ENCODE results near the gene VTI1A. TPM values are rescaled to one million over a fixed set of nuclear protein-coding genes. Genes with fewer than 3 reads are reported as not detected.

The VTI1A gene
- total and polyA plus RNA-seq, 2 of the 4 experiments (the other 2 are of a cell fraction), result 9.7 to 24.9 TPM

DNA sequence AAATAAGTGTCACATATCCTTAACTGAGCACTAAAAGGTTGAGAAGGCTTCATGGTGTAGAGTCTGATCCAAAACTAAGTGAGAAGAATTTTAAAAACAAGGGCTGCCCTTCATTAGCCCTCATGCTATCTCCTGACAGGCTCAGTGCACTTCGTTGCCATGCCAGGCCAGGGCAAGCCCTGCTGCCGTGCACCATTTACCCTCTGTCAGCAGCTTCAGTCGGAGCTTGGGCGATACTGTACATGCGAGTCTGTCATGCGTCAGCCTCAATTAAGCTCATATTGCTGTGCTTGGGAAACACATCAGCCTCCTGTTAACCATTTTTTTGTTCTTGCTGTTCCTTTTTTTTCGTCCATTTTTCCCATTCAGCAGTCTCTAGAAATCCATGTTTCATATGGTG lies 166.6 kb downstream of the VTI1A start:
- no peaks in the 10 kb centered on the region for H3K36me3 ChIP-seq (ENCODE audit: control insufficient read depth, insufficient read depth, low read length)
- no peaks in the 10 kb centered on the region for H4K20me1 ChIP-seq (ENCODE audit: insufficient read depth, low read length)
- no TSS peak for BruUV-seq (replicated peaks)
- H3K27ac ChIP-seq (ENCODE audit: insufficient read depth, low read length), result no peak overlapping the region
- H2BK15ac ChIP-seq (ENCODE audit: low read depth, low read length), result no peak overlapping the region
- H3K79me1 ChIP-seq (ENCODE audit: low read depth in 1 of 2, low read length in 2 of 2), result no peaks in the 10 kb centered on the region; a peak in 1 of 4 replicates
- no peak overlapping the region for H2BK120ac ChIP-seq (ENCODE audit: low read depth, low read length)
- H2AFZ ChIP-seq (replicated peaks; ENCODE audit: low read length, poor library complexity), result no peak overlapping the region
- dilution Hi-C loops (cut with HindIII; ENCODE audit: low sequenced_read_pairs, unreplicated experiment), result no loop called here
- H4K5ac ChIP-seq (ENCODE audit: low read depth, low read length), result no peak overlapping the region
- no peak overlapping the region for H3K23ac ChIP-seq (ENCODE audit: low read depth, low read length)
- no peak overlapping the region for H4K91ac ChIP-seq (ENCODE audit: insufficient read depth, low read depth, low read length)
- H3K4me2 ChIP-seq (ENCODE audit: low read depth, low read length), result no peak overlapping the region
- no peak overlapping the region for H3K4ac ChIP-seq (ENCODE audit: low read depth, low read length)
- H2AK5ac ChIP-seq (ENCODE audit: low read depth, low read length), result no peak overlapping the region
- no peak overlapping the region for H2BK20ac ChIP-seq (ENCODE audit: low read depth, low read length)
- no peak overlapping the region for H3K18ac ChIP-seq (ENCODE audit: low read depth, low read length)
- H2BK5ac ChIP-seq (ENCODE audit: low read depth, low read length, poor library complexity, severe bottlenecking), result no peak overlapping the region
- no peak overlapping the region for H2AK9ac ChIP-seq (replicated peaks; ENCODE audit: low read depth, low read length, poor library complexity)
- no peaks in the 10 kb centered on the region for H3K4me1 ChIP-seq (ENCODE audit: control insufficient read depth, insufficient read depth, low read length)
- no peak overlapping the region for H4K8ac ChIP-seq (ENCODE audit: low read depth in 2 of 2, low read length in 2 of 2)
- no peaks in the 10 kb centered on the region for H3K27me3 ChIP-seq (ENCODE audit: control insufficient read depth, insufficient read depth, low read length)
- in situ Hi-C loops (cut with MboI; ENCODE audit: low sequenced_read_pairs), result no loop called here
- H3K14ac ChIP-seq (replicated peaks; ENCODE audit: low read depth, low read length), result no peak overlapping the region
- no peak overlapping the region for H3K4me3 ChIP-seq (ENCODE audit: insufficient read depth, low read depth, low read length)
- H3K56ac ChIP-seq (ENCODE audit: extremely low read depth, insufficient read depth, low read length), result no peak overlapping the region
- intact Hi-C loops (cut with micrococcal nuclease), result no loop called here
- WGBS, 2 experiments (ENCODE audit: extremely low coverage in 2 of 2, insufficient read length in 1 of 2), result no CpG with 5 or more reads among the region's 7 CpGs
- DNase-seq (no peak), ATAC-seq (ENCODE audit: low read depth) (no peak)
- H3K9ac ChIP-seq (ENCODE audit: low read depth, low read length), result no peak overlapping the region
- TF ChIP-seq MAFK (IDR thresholded peaks at IDR 0.05; ENCODE audit: low read depth, low read length) (no peak), CEBPB (IDR thresholded peaks at IDR 0.05; ENCODE audit: low read depth, low read length) (no peak), CHD1 (IDR thresholded peaks at IDR 0.05; ENCODE audit: low read depth, low read length) (no peak)
- H3K9me1 ChIP-seq (ENCODE audit: insufficient read depth, low read length), result no peaks in the 10 kb centered on the region; the same call in 1 of the 2 replicates
- CTCF ChIA-PET, result no interaction called here
- POLR2A ChIA-PET (ENCODE audit: unreplicated experiment), result no interaction called here
- 0 out of 2 replicates have a peak, but pooled peaks cover 2% of the 10 kb centered on the region for H3K9me3 ChIP-seq (ENCODE audit: control insufficient read depth, insufficient read depth, low read length)

All from IMR-90 (cell line).